ENCODE results near the gene TMTC4.
A peak's percentile ranks its signal among the peaks of the same experiment; 100 is the strongest.
"Not testable (repeated sequence)": the region's sequence is repeated elsewhere in the genome, so short reads cannot be mapped to it uniquely, and the experiment has no call there.

The TMTC4 gene, protein sequence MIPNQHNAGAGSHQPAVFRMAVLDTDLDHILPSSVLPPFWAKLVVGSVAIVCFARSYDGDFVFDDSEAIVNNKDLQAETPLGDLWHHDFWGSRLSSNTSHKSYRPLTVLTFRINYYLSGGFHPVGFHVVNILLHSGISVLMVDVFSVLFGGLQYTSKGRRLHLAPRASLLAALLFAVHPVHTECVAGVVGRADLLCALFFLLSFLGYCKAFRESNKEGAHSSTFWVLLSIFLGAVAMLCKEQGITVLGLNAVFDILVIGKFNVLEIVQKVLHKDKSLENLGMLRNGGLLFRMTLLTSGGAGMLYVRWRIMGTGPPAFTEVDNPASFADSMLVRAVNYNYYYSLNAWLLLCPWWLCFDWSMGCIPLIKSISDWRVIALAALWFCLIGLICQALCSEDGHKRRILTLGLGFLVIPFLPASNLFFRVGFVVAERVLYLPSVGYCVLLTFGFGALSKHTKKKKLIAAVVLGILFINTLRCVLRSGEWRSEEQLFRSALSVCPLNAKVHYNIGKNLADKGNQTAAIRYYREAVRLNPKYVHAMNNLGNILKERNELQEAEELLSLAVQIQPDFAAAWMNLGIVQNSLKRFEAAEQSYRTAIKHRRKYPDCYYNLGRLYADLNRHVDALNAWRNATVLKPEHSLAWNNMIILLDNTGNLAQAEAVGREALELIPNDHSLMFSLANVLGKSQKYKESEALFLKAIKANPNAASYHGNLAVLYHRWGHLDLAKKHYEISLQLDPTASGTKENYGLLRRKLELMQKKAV

DNA sequence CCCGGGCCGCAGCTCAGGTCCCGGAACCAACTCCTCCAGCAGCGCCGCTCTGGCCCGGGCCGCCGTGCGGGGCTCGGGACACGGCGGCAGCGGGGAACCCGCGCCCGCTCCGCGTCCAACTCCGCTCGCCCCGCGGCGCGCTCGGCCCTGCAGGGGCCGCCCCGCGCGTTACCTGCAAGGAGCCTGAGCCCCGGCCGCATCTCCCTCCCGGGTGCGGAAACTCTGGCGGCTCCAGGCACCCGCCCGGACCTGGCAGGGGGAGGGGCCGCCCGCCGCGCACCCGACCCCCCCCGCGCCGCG is at the start of gene TMTC4:
Gene TMTC4, minus strand, starts transcription at position 224 of the 300 bp plus-strand sequence. CDS start 4,433 bp downstream, outside the sequence.
- DNase-seq, result no peak

DNA sequence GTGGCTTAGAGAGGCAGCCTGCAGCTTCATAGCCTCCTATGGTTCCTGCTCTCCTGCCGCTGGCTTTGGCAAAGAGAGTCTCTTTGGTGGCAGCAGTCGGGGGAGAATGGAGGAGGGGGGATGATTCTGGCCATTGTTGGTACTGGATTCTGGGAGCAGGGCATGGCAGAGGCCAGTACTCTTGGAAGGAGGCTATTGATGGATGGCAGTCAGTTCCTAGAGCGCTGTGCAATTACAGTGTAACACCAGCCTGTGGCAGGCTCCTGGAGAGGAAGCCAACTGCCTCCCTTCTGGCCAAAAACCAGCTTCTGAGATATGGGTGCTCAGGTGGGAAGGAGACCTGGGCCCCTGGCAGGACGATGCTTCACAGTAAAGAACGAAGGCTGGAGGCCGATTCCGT is 47.9 kb upstream of the TMTC4 start:
- no peak for DNase-seq

DNA sequence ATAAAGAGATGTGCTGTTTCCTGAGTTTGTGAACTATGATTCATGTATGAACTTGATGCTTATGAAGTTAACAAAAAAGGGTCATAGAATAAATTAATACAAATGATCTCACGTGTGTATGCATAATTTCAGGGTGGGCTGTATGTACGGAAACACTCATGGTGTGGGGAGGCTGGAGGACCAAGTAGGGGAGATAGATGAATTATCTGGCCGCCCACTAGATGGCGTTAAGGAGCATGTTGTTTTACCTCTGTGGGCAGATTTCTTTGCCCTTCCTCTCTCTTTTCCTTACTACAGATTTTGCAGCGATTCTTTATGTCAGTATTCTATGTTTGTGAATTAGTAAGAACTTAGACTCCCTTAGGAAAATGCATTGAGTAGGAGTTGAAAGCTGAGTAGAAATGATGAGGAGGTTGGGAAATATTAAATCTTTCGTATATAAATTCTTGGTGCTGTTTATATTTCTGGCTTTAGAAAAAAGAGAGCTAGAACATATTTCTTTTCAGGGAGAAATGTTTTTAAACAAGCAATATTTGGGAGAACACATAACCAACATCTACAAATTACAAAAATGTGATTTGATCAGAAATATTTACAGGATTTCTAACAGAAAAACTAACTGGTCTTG is 47.4 kb upstream of the TMTC4 start:
- peak; percentile 59 to 65 for DNase-seq

DNA sequence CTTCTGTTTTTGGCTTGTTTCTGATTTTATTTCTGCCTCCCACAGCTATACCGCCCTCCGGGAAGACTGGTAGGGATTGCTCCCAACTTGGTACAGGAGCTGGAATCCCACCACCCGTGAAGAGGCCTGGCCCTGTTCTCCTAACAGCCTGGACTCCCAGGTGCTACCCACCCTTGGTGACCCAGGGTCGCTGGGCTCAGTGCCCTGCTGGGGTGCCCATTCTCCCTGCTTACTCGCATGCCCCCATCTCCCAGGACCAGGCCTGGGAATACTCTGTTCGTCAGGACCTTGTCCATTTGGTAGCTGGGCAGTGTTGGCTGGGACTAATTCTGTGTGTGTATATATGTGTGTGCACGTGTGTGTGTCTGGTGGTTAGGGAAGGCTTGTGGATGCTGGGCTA is 41.0 kb upstream of the TMTC4 start:
- DNase-seq, result no peak

DNA sequence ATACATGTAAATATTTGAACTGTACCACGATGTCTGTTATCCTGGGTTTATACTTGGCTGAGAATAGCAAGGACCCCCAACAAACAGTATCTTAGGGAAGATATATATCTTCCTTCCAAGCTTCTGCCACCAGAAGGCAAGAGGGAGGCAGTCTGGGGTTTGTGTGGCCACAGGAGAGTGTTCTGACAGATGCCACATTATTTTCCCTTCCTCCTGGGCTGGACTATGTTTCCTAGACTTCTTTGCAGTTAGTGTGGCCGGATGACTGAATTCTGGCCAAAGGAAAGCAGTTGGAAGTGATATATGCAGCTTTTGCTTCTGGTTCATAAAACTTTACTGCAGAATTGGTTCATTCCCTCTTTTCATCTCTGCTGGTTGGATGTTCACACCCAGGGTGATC is 39.9 kb upstream of the TMTC4 start:
- no peak for DNase-seq

DNA sequence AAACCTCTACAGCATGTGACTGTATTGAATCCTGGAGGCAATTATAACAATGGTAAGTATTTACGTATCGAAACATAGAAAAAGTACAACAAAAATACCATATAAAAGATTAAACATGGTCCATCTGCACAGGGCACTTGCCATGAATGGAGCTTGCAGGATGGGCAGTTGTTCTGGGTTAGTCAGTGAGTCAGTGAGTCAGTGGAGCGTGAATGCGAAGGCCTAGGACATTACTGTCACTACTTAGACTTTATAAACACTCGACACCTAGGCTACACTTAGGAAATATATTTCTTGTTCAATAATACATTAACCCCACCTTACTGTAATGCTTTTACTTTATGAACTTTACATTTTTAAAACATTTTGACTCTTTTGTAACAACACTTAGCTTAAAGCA is 35.6 kb upstream of the TMTC4 start:
- no peak for DNase-seq

DNA sequence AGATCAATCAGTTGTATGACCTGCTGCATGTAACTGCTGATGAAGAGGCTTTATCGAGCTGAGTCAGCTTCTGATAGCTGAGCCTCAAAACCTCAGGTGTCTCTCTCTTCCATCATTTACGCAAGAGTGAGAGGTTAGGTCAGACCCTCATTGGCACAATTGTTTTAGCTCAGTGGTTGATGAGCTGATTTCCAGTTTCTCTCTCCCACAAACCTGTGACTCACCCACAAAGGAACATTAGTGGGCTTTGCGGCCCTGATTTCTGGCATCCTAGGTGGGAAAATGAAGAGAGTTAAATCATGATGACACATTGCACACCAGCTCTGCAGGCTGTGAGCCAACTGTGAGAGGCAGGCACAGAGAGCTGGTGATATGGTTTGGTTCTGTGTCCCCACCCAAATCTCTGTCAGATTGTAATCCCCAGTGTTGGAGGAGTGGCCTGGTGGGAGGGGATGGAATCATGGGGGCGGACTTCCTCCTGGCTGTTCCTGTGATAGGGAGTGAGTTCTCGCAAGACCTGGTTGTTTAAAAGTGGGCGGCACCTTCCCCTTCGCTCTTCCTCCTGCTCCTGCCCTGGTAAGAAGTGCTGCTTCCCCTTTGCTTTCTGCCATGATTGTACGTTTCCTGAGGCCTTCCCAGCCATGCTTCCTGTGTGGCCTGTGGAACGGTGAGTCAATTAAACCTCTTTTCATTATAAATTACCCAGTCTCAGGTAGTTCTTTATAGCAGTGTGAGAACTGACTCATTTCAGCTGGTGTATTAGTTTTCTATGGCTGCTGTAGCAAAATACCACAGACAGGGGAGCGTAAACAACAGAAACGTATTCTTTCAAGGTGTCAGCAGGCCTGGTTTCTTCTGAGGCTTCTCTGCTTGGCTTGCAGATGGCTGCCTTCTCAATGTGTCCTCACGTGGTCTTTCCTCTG is 33.5 kb upstream of the TMTC4 start:
- DNase-seq, result peak in 1 of 2 donors; percentile 3

DNA sequence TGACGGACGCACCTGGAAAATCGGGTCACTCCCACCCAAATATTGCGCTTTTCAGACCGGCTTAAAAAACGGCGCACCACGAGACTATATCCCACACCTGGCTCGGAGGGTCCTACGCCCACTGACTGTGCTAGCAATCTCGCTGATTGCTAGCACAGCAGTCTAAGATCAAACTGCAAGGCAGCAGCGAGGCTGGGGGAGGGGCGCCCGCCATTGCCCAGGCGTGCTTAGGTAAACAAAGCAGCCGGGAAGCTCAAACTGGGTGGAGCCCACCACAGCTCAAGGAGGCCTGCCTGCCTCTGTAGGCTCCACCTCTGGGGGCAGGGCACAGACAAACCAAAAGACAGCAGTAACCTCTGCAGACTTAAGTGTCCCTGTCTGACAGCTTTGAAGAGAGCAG is 23.7 kb upstream of the TMTC4 start:
- DNase-seq, result not testable (repeated sequence)

DNA sequence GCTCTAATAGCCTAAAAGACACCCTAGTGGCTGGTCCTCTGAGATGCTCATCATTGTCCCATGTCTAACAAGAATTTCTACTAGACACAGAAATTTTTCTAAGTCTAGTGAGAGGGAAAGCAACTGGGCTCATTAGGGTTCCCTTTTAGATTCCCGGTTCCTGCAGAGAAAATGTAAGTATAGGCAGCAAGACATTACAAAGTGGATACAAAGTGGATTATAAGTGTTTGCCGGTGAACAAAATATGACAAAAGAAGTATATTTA is 20.8 kb upstream of the TMTC4 start:
- no peak for DNase-seq

DNA sequence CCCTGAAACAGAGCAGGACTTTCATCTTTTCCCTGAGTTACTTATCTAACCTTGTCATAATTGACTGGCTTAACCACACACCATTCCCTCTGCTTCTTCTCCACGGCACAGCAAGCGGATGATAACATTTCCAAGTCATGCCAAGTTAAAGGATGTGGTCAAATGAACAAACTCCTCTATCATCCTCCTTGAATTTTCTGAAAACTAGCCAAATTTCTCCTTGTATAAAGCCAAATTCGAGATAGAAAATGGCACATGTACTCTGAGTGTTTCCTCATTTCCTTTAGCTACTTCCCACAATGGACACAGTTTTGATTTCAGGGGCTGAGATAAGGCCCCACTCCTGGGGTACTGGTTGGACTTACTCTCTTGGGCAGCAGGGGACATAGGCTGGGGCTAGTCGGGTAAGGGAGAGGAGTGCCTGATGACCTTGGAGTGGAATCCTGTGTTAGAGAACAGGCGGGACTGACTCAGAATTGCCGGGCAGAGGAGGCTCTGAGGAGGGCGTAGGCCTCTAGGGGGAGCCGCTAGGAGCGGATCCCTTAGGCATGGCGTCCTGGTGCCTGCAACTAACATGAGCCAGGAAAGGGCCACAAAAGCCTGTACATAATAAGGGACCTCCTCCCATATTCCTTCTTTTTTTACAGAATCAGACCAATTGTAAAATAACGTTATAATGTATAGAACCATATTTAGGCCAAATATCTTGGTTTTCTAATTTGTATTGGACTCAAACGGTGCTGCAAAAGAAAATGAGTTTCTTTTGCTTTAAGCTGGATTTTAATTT is 20.3 kb upstream of the TMTC4 start:
- DNase-seq, result no peak

DNA sequence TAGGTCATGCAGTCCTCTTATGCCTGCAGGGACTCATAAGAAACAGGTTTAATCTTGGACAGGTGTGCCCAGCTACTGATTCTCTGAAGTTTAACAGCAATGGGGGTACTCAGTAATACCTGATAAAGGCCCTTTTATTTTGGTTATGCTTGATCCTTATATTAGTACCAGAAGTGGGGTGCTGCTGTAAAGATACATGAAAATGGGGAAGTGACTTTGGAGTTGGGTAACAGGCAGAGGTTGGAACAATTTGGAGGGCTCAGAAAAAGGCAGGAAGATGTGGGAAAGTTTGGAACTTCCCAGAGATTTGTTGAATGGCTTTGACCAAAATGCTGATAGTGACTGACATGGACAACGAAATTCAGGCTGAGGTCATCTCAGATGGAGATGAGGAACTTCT is 14.6 kb upstream of the TMTC4 start:
- DNase-seq, result no peak

DNA sequence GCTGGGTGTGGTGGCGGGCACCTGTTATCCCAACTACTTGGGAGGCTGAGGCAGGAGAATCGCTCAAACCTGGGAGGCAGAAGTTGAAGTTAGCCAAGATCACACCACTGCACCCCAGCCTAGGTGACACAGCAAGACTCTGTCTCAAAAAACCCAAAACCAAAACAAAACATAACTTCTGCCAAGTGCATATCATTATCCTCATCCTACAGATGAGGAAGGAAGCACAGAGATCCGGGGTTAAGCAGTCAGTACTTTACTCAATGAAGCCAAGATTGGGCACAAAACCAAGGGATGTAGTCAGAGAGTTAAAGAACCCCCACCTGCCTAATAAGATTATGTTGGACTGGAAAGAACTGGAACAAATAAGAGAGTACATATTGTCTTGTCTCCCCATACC is 5.5 kb upstream of the TMTC4 start:
- no peak for DNase-seq

DNA sequence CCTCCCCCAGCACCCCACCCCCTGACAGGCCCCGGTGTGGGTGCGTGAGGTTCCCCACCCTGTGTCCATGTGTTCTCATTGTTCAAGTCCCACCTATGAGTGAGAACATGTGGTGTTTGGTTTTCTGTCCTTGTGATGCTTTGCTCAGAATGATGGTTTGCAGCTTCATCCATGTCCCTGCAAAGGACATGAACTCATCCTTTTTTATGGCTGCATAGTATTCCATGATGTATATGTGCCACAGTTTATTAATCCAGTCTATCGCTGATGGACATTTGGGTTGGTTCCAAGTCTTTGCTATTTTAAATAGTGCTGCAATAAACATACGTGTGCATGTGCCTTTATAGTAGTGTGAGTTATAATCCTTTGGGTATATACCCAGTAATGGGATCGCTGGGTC is 2.5 kb upstream of the TMTC4 start:
- not testable (repeated sequence) for DNase-seq

DNA sequence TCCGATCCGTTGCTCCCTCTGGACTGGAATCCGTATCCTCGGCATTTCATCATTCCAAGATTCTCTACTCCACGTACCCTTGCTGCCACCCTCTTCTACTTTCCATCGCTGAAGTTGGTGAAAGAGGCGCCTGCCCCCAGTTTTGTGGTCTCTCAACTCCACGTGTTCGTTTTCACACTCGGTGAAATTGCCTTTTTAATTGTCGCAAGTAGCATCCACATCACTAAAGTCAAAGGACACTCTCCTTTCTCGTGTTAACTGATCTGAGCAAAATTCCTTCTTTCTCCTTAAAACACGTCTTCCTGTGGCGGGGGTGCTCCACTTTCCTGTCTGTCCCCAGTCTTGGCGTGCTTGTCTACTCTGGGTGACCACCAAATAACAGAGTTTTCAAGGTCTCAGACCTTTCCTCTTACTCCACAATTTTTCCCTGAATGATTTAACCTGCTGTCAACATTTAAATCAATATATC is 1.1 kb upstream of the TMTC4 start:
- no peak for DNase-seq

DNA sequence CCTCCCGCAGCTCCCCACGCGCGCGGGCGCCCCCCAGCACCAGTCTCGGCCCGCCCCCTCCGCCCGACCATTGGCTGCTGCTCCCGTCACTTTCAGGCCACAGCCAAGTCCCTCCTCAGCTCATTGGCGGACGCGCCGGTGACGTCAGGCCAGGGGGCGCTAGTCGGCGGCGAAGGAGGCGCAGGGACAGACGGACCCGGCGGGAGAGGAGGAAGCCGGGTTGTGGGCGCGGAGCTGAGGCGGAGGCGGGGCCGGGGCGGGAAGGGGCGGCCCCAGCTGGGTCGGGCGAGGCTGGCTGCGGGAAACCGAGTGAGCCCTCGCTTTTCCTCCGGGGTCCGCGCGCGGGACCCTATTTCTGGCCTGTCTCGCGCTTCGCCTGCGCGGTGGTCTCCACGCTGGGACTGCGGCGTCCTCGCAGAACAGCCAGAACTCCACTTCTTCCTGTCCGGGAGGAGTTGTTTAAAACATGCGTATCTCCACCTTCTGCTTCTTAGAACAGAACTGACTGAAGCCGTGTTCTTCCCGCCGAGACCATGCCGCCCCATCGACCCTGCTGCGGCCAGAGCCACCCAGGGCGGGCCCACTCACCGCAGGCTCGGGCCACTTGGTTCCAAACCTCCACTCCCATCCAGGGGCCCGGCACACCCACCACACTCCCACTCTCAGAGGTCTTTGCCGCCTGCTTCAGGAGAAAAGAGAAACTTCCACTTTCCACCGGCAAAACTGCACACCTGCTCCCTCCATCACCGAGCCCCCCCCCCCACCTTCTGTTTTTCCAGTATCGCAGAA is 471 bp upstream of the TMTC4 start:
- DNase-seq, result peak; percentile 98 to 99

DNA sequence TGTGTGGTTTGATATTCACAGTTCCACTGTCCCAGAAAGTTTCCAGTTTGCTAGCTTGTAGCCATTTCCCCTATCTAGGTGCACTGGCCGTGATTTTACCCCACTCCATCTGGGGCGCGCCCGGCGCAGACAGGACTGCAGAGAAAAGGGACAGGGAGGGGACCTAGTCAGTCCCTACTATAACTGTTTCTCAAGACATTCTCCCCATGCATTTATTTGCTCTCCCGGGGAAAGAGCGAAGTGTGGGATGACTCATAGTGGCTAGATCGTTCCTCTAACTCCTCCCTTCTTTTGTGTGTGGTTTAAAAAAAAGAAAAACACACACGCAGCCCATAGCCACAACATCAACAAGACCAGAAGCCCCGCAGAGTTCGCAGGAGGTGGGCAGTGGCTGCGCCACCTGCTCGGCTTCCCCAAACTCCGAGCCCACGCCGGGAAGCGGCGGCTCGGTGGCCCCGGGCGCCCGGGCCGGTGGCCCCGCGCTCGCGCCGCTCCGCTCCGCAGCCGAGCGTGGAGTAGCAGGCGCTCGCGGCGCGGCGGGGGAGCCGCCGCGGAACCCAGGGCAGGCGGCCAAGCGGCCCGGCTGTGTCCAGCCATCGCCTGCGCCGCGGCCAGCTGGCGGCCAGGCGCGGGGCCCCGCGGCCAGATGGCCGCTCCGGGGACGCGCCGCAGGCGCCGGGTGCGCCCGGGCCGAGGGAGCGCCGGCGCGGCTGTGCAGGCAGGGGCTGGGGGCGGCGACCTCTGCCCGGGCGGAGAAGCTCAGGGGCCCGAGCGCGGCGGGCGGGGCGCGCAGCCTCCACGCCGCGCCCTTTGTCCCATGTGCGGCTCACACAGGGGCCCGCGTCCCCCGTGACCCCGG is 653 bp downstream of the TMTC4 start:
- peak; percentile 9 to 19 for DNase-seq

DNA sequence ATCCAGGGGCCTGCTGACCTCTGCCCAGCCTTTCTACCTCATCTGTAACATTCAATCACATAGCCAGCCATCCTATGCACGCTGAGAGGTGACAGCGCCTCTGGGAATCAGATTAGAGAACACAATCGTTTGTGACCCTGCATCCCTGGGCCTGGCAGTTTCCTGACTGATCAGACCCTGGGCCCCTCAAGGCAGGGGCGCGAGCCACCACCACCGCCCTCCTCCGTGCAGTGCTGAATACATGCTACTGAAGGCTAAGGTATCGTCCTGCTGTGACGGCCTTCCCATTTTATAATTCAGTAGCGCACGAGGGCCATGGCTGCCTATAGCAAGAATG is 1.3 kb downstream of the TMTC4 start:
- DNase-seq, result no peak

DNA sequence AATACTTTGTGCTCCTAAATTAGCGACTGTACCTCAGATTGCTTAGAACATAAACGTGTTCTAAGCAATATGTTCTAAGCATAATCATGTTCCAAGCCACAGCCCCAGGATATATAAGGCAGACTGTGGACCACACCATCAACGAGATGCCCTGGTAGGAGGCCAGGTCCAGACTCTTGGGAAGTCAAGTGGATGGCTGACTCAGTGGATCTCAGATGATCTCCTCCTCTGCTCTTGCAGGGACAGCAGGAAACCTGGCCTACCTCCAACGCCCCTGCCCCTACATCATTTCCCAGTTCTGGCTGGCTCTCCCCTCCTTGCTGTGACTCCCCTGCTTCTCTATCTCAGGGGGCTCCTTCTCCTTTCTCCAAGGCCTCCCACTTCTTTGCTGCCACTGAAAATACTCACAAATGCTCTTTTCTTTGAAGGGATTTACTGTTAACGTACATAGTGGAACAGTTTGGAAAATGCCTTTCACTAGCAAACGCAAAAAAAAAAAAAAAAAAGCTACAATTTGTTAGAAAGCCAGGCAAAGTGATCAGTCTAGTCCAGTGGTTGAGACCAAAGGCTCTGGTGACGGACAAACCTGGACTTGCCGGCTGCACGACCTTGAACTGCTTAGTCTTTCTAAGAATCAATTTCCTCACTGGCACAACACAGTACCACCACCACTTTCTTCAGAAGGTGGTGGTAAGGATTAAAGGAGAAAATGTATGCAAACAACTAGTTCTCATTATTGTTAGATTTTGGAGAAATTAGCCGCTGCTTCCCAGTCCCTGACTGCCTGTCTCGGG is 3.0 kb downstream of the TMTC4 start:
- DNase-seq, result no peak

DNA sequence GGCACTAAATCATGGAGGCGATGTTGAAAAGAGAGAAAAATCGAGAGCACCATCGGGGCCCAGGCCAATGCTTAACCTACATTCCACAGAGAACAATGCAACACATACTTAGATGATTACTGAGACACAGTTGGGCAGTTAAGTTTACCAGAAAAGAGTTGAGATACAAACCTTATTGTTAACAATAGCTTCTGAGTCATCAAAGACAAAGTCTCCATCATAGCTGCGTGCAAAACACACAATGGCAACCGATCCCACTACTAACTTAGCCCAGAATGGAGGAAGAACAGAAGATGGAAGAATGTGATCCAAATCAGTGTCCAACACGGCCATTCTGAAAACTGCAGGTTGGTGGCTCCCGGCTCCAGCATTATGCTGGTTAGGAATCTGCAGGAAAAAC is 6.2 kb downstream of the TMTC4 start:
- no peak for DNase-seq

DNA sequence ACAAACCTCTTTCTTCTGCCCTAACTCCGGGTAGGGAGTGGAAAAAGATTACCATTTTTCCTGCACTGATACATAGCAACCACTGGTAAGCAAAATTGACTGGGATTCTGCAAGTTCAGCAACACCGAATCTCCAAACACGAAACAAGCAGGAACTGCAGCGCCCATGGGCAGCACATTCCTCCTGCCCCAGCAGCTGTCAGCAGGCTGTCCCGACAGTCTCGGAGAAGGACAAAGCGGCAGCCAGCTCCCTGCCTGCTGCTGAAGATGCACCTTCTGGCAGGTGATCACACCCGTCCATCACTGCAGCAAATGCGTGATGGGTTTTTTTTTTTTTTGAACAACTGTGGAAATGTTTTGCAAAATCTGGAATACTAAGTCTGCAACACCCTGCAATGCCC is 6.7 kb downstream of the TMTC4 start:
- DNase-seq, result no peak
